OCI-LY7 (cell line): Measurements from ENCODE around the gene PXN.

Source experiments
- CTCF ChIP-seq: fragments of 200-600 bp; sonication (generic); conservative IDR thresholded peaks from 2 replicates; pipeline ENCODE4 v1.5.1; 2014; ENCODE audit warnings: mild to moderate bottlenecking, antibody characterized with exemption, low read length, moderate library complexity, mixed read lengths
- EZH2phosphoT487 ChIP-seq: fragments of 200-600 bp; sonication (generic); IDR thresholded peaks from 2 replicates; pipeline ENCODE4 v1.6.1; 2018; ENCODE audit warnings: low read depth, borderline replicate concordance, mild to moderate bottlenecking, mixed run types, antibody characterized with exemption, low read length, moderate library complexity, mixed read lengths

GRCh38 chr12:120261951-120262851 is 3.3 kb downstream of the PXN start:
- TF ChIP-seq CTCF, result no peak
- no peak for TF ChIP-seq EZH2phosphoT487
